ENCODE results near the gene DSE.

DSE gene

GRCh38 chr6:116359835-116360234 lies 10.9 kb upstream of the DSE start:
- WGBS, 2 experiments (ENCODE audit: insufficient coverage in 2 of 2), result no CpG with 5 or more reads among the region's 2 CpGs
- Histone ChIP-seq H3K4me1 (ENCODE audit: control insufficient read depth, insufficient read depth, low read length, poor library complexity, severe bottlenecking) (peaks cover 5% of the 10 kb centered on the region), H3K27ac (ENCODE audit: low read depth, low read length, severe bottlenecking) (no peak overlapping the region), H3K36me3 (ENCODE audit: control insufficient read depth, insufficient read depth, low read length) (no peaks in the 10 kb centered on the region), H3K9me3 (ENCODE audit: control insufficient read depth, low read length) (no peaks in the 10 kb centered on the region), H3K4me3 (ENCODE audit: extremely low read depth, insufficient read depth, low read length, poor library complexity, severe bottlenecking) (no peak overlapping the region)

DNA sequence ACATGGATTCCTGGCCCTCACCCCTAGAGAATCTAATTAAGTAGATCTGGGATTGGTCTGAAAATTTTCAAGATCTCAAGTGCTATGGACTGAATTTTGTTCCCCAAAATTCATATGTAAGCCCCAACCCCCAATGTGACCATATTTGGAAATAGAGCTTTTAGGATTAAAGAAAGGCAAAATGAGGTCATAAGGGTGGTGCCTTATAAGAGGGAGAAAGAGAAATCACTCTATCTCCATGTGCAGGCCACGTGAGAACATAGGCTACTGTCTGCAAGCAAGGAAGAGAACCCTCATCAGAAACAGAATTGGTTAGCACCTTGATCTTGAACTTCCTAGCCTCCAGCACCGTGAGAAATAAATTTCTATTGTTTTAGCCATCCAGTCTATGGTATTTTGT lies 8.5 kb upstream of the DSE start:
- no peaks in the 10 kb centered on the region for H3K9me3 ChIP-seq (ENCODE audit: control insufficient read depth, low read length)
- H3K27ac ChIP-seq (ENCODE audit: low read depth, low read length, severe bottlenecking), result no peak overlapping the region
- 0 to 40% methylated on average over 1 to 2 of the region's 2 CpGs for WGBS, 2 experiments (ENCODE audit: insufficient coverage in 2 of 2)
- H3K36me3 ChIP-seq (ENCODE audit: control insufficient read depth, insufficient read depth, low read length), result no peaks in the 10 kb centered on the region
- H3K4me1 ChIP-seq (ENCODE audit: control insufficient read depth, insufficient read depth, low read length, poor library complexity, severe bottlenecking), result peaks cover 4% of the 10 kb centered on the region
- no peak overlapping the region for H3K4me3 ChIP-seq (ENCODE audit: extremely low read depth, insufficient read depth, low read length, poor library complexity, severe bottlenecking)

GRCh38 chr6:116363759-116364158 lies 7.0 kb upstream of the DSE start:
- H3K4me3 ChIP-seq (ENCODE audit: extremely low read depth, insufficient read depth, low read length, poor library complexity, severe bottlenecking), result no peak overlapping the region

GRCh38 chr6:116364321-116364720 lies 6.4 kb upstream of the DSE start:
- Histone ChIP-seq H3K4me3 (ENCODE audit: extremely low read depth, insufficient read depth, low read length, poor library complexity, severe bottlenecking) (no peak overlapping the region), H3K36me3 (ENCODE audit: control insufficient read depth, insufficient read depth, low read length) (no peaks in the 10 kb centered on the region), H3K9me3 (ENCODE audit: control insufficient read depth, low read length) (no peaks in the 10 kb centered on the region), H3K4me1 (ENCODE audit: control insufficient read depth, insufficient read depth, low read length, poor library complexity, severe bottlenecking) (peaks cover 5% of the 10 kb centered on the region), H3K27ac (ENCODE audit: low read depth, low read length, severe bottlenecking) (no peak overlapping the region)
- no CpG with 5 or more reads among the region's 2 CpGs for WGBS, 2 experiments (ENCODE audit: insufficient coverage in 2 of 2)

More at GRCh38 chr6:116363759-116364158, 7.0 kb upstream of the DSE start:
- peaks cover 5% of the 10 kb centered on the region for H3K4me1 ChIP-seq (ENCODE audit: control insufficient read depth, insufficient read depth, low read length, poor library complexity, severe bottlenecking)
- no peaks in the 10 kb centered on the region for H3K9me3 ChIP-seq (ENCODE audit: control insufficient read depth, low read length)
- H3K36me3 ChIP-seq (ENCODE audit: control insufficient read depth, insufficient read depth, low read length), result no peaks in the 10 kb centered on the region
- H3K27ac ChIP-seq (ENCODE audit: low read depth, low read length, severe bottlenecking), result no peak overlapping the region

DNA sequence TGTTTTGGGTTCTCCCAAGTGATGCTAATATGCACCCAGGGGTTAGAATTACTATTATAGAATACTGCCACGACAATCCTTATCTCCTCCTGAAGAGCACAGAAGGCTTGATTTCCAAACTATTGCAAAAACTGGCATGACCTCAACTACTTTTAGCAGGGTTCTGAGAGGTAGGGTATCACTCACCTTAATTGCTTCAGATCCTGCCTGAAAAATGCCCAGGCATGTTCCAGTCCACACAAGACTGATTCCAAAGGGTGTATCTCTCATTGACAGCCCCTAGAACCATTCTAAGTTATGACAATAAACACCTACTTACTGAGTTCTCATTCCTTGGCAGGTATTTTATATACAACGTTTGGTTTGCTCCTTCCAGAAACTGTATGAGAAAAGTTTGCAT lies 5.0 kb upstream of the DSE start:
- WGBS, 2 experiments (ENCODE audit: insufficient coverage in 2 of 2), result 80 to 88% methylated on average over 1 of the region's 2 CpGs
- Histone ChIP-seq H3K4me3 (ENCODE audit: extremely low read depth, insufficient read depth, low read length, poor library complexity, severe bottlenecking) (no peak overlapping the region), H3K27ac (ENCODE audit: low read depth, low read length, severe bottlenecking) (no peak overlapping the region), H3K4me1 (ENCODE audit: control insufficient read depth, insufficient read depth, low read length, poor library complexity, severe bottlenecking) (peaks cover 5% of the 10 kb centered on the region), H3K9me3 (ENCODE audit: control insufficient read depth, low read length) (no peaks in the 10 kb centered on the region), H3K36me3 (ENCODE audit: control insufficient read depth, insufficient read depth, low read length) (no peaks in the 10 kb centered on the region)

DNA sequence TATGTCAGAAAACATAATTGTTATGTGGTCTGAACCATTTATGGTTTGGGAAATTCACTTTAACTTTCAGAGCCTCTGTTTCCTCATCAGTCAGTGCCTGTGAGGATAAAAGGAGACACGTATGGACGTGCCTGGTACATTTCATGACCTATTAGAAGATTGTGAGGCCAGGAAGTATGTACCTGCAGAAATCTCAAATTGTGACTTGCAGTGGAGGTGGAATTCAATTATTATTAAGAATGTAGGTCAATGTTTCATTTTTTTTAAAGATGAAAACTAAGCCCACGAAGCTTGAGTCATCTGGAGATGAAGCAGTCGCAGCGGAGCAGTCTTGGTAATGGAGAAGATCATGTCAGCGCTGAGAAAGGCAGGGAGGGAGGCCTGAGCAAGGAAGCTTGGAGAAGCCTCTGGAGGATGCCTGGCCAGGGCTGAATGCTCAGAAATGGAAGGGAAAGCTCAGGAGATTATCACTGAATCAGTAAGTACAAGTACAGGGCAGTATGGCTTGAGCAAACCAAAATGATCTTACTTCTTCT lies 3.9 kb upstream of the DSE start:
- H3K27ac ChIP-seq (ENCODE audit: low read depth, low read length, severe bottlenecking), result no peak overlapping the region
- H3K9me3 ChIP-seq (ENCODE audit: control insufficient read depth, low read length), result no peaks in the 10 kb centered on the region
- H3K4me3 ChIP-seq (ENCODE audit: extremely low read depth, insufficient read depth, low read length, poor library complexity, severe bottlenecking), result no peak overlapping the region
- peaks cover 5% of the 10 kb centered on the region for H3K4me1 ChIP-seq (ENCODE audit: control insufficient read depth, insufficient read depth, low read length, poor library complexity, severe bottlenecking)
- H3K36me3 ChIP-seq (ENCODE audit: control insufficient read depth, insufficient read depth, low read length), result no peaks in the 10 kb centered on the region
- 96 to 97% methylated on average over 5 of the region's 6 CpGs for WGBS, 2 experiments (ENCODE audit: insufficient coverage in 2 of 2)

DNA sequence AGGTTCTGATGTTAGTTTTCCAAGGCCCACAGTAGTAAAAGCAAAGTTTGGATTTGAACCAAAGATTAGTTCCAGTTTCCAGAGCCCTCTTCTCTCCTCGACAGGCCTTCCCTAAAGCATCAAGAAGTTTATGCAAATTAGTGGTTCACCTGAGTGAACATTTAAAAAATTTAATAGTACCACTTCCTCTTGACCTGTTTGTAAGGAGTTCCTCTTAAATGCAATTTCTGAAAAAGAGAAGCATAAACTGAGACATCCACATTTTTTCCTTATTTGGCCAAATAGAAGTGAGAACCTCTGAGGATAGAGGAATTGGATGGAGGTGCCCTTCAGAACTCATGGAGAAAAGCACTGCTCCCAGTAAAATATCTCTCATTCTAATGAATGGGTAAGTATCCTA lies 1.2 kb upstream of the DSE start:
- WGBS, 2 experiments (ENCODE audit: insufficient coverage in 2 of 2), result no CpG with 5 or more reads among the region's 1 CpG
- no peaks in the 10 kb centered on the region for H3K36me3 ChIP-seq (ENCODE audit: control insufficient read depth, insufficient read depth, low read length)
- peaks cover 5% of the 10 kb centered on the region for H3K4me1 ChIP-seq (ENCODE audit: control insufficient read depth, insufficient read depth, low read length, poor library complexity, severe bottlenecking)
- no peak overlapping the region for H3K27ac ChIP-seq (ENCODE audit: low read depth, low read length, severe bottlenecking)
- H3K9me3 ChIP-seq (ENCODE audit: control insufficient read depth, low read length), result no peaks in the 10 kb centered on the region
- H3K4me3 ChIP-seq (ENCODE audit: extremely low read depth, insufficient read depth, low read length, poor library complexity, severe bottlenecking), result no peak overlapping the region

- whole genome bisulfite sequencing, 2 experiments (ENCODE audit: insufficient coverage in 2 of 2), result 2 to 20% methylated on average over 7 to 15 of the region's 29 CpGs
- Histone ChIP-seq H3K4me1 (ENCODE audit: control insufficient read depth, insufficient read depth, low read length, poor library complexity, severe bottlenecking) (peaks cover 5% of the 10 kb centered on the region), H3K4me3 (ENCODE audit: extremely low read depth, insufficient read depth, low read length, poor library complexity, severe bottlenecking) (peak overlapping the region; percentile 79), H3K36me3 (ENCODE audit: control insufficient read depth, insufficient read depth, low read length) (no peaks in the 10 kb centered on the region), H3K27ac (ENCODE audit: low read depth, low read length, severe bottlenecking) (peak overlapping the region; percentile 93), H3K9me3 (ENCODE audit: control insufficient read depth, low read length) (no peaks in the 10 kb centered on the region)
Measured at GRCh38 chr6:116369964-116370759, 585 bp upstream of the DSE start.

GRCh38 chr6:116371120-116371917 lies 572 bp downstream of the DSE start:
- WGBS, 2 experiments (ENCODE audit: insufficient coverage in 2 of 2), result 0% methylated on average over 44 to 55 of the region's 75 CpGs
- Histone ChIP-seq H3K4me1 (ENCODE audit: control insufficient read depth, insufficient read depth, low read length, poor library complexity, severe bottlenecking) (peaks cover 5% of the 10 kb centered on the region), H3K36me3 (ENCODE audit: control insufficient read depth, insufficient read depth, low read length) (no peaks in the 10 kb centered on the region), H3K27ac (ENCODE audit: low read depth, low read length, severe bottlenecking) (peak overlapping the region; percentile 93), H3K9me3 (ENCODE audit: control insufficient read depth, low read length) (no peaks in the 10 kb centered on the region), H3K4me3 (ENCODE audit: extremely low read depth, insufficient read depth, low read length, poor library complexity, severe bottlenecking) (peak overlapping the region; percentile 79)

GRCh38 chr6:116371918-116372209 lies 1.1 kb downstream of the DSE start:
- H3K9me3 ChIP-seq (ENCODE audit: control insufficient read depth, low read length), result no peaks in the 10 kb centered on the region
- H3K4me3 ChIP-seq (ENCODE audit: extremely low read depth, insufficient read depth, low read length, poor library complexity, severe bottlenecking), result peak overlapping the region; percentile 79
- peaks cover 4% of the 10 kb centered on the region for H3K4me1 ChIP-seq (ENCODE audit: control insufficient read depth, insufficient read depth, low read length, poor library complexity, severe bottlenecking)
- WGBS, 2 experiments (ENCODE audit: insufficient coverage in 2 of 2), result 0% methylated on average over 1 of the region's 8 CpGs
- peak overlapping the region; percentile 93 for H3K27ac ChIP-seq (ENCODE audit: low read depth, low read length, severe bottlenecking)
- no peaks in the 10 kb centered on the region for H3K36me3 ChIP-seq (ENCODE audit: control insufficient read depth, insufficient read depth, low read length)

- Histone ChIP-seq H3K36me3 (ENCODE audit: control insufficient read depth, insufficient read depth, low read length) (no peaks in the 10 kb centered on the region), H3K4me1 (ENCODE audit: control insufficient read depth, insufficient read depth, low read length, poor library complexity, severe bottlenecking) (no peaks in the 10 kb centered on the region), H3K9me3 (ENCODE audit: control insufficient read depth, low read length) (no peaks in the 10 kb centered on the region), H3K27ac (ENCODE audit: low read depth, low read length, severe bottlenecking) (no peak overlapping the region), H3K4me3 (ENCODE audit: extremely low read depth, insufficient read depth, low read length, poor library complexity, severe bottlenecking) (no peak overlapping the region)
- 94 to 100% methylated on average over 5 to 6 of the region's 6 CpGs for WGBS, 2 experiments (ENCODE audit: insufficient coverage in 2 of 2)
Measured at GRCh38 chr6:116373300-116373699, 2.6 kb downstream of the DSE start.

All from mesodermal cell (in vitro differentiated cells).